ENCODE data around the gene FASTKD1.
A peak's percentile ranks its signal among the peaks of the same experiment; 100 is the strongest.

The FASTKD1 gene

DNA sequence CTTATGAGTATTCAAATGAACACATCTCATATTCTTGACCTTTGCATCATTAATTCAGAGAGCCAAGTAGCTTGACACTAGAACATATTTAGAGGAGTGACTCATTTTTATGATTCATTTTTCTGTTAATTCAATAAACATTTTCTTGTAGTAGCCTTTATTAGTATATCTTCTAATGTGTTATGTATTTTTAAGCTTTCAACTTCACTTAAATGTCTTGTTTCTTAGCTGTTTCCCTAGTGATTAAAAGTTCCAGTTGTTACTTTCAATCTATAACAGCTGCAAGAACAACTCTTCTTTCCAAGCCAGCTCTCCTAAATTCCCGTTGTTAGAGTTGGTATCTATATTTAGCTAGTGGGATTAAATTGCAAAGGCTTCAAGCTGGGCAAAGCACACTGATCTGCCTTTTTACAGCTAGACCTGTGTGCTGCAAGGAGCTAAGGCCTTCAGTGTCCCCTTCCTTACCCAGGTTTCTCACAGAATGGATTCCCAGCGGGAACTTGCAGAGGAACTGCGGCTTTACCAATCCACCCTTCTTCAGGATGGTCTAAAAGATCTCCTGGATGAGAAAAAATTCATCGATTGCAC lies 64.3 kb downstream of the FASTKD1 start, which contains the start of gene KLHL41:
Gene KLHL41 (plus strand): TSS at position 405 of the 588 bp plus-strand sequence. CDS start 77 bp downstream, at position 482.
- DNase-seq: no peak
- CTCF ChIA-PET: no interaction called here
- H3K36me3 Mint-ChIP-seq: no peaks in the 10 kb centered on the region
- no peaks in the 10 kb centered on the region for H3K27me3 Mint-ChIP-seq
- no peaks in the 10 kb centered on the region for H3K4me1 Mint-ChIP-seq
- no peaks in the 10 kb centered on the region for H3K9me3 Mint-ChIP-seq
- H3K4me3 Mint-ChIP-seq: no peak within 1 kb of the TSS
- no peak within 1 kb of the TSS for H3K27ac Mint-ChIP-seq

- H3K27me3 Mint-ChIP-seq: no peaks in the 10 kb centered on the region
- no peak overlapping the region for H3K27ac Mint-ChIP-seq
- no peaks in the 10 kb centered on the region for H3K9me3 Mint-ChIP-seq
- no peak for DNase-seq
- no peak overlapping the region for H3K4me3 Mint-ChIP-seq
- CTCF ChIA-PET: interaction anchor here (1.5 kb wide), 1 partner anchor 39 kb away, joined by 3 read pairs; no protein-coding TSS in a partner anchor
- H3K36me3 Mint-ChIP-seq: no peaks in the 10 kb centered on the region
- H3K4me1 Mint-ChIP-seq: no peaks in the 10 kb centered on the region
Measured at GRCh38 chr2:169507698-169508097, 66.0 kb downstream of the FASTKD1 start.

GRCh38 chr2:169504651-169505050 lies 69.0 kb downstream of the FASTKD1 start:
- CTCF ChIA-PET: no interaction called here

DNA sequence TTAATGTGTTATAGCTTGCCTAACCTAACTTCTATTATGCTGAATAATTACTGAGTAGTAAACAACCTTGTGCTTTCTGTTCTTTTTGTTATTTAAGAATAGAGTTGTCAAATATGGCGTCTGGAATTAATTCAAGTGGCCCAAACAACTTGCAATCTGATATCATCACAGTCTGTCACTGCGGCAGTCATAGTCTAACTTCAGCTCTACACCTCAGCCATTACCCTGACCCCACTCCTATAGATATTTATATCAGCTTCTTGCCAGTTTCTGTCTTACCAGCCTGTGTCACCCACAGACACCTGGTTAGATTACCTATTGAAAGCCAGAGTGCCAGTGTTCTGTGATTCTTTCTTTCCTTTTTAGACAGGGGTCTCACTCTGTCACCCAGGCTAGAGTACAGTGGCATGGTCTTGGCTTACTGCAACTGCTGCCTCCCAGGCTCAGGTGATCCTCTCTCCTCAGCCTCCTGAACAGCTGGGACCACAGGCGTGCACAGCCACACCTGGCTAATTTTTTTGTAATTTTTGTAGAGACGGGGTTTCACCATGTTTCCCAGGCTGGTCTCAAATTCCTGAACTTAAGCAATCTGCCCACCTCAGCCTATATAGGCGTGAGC lies 78.2 kb downstream of the FASTKD1 start:
- H3K27me3 Mint-ChIP-seq: no peaks in the 10 kb centered on the region
- H3K27ac Mint-ChIP-seq: no peak overlapping the region
- H3K9me3 Mint-ChIP-seq: no peaks in the 10 kb centered on the region
- CTCF ChIA-PET: no interaction called here
- H3K4me3 Mint-ChIP-seq: no peak overlapping the region
- no peaks in the 10 kb centered on the region for H3K36me3 Mint-ChIP-seq
- no peak for DNase-seq
- no peaks in the 10 kb centered on the region for H3K4me1 Mint-ChIP-seq

More at GRCh38 chr2:169504651-169505050, 69.0 kb downstream of the FASTKD1 start:
- no peaks in the 10 kb centered on the region for H3K36me3 Mint-ChIP-seq
- H3K9me3 Mint-ChIP-seq: no peaks in the 10 kb centered on the region
- no peaks in the 10 kb centered on the region for H3K27me3 Mint-ChIP-seq
- H3K4me3 Mint-ChIP-seq: no peak overlapping the region
- H3K4me1 Mint-ChIP-seq: no peaks in the 10 kb centered on the region
- DNase-seq: no peak
- no peak overlapping the region for H3K27ac Mint-ChIP-seq

DNA sequence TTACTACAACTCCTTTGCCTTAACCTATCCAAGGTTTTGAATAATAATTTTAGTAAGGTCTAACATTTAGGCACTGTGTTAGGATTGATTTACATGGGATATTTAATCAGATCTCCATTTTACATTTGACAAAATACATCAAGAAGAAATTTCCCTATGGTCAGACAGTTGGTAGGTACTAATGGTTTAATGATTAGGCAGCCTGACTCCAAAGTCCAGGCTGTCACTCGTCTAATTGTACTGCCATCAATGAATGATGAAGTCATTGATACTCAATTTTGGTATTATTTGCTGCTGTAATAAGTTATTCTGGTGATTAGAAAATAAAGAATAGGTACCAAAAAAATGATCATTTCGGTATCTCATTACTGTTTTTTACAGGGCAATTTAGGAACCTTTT lies 80.3 kb downstream of the FASTKD1 start:
- H3K4me3 Mint-ChIP-seq: no peak overlapping the region
- CTCF ChIA-PET: no interaction called here
- no peak overlapping the region for H3K27ac Mint-ChIP-seq
- H3K4me1 Mint-ChIP-seq: no peaks in the 10 kb centered on the region
- H3K9me3 Mint-ChIP-seq: no peaks in the 10 kb centered on the region
- no peaks in the 10 kb centered on the region for H3K27me3 Mint-ChIP-seq
- DNase-seq: no peak
- H3K36me3 Mint-ChIP-seq: no peaks in the 10 kb centered on the region

DNA sequence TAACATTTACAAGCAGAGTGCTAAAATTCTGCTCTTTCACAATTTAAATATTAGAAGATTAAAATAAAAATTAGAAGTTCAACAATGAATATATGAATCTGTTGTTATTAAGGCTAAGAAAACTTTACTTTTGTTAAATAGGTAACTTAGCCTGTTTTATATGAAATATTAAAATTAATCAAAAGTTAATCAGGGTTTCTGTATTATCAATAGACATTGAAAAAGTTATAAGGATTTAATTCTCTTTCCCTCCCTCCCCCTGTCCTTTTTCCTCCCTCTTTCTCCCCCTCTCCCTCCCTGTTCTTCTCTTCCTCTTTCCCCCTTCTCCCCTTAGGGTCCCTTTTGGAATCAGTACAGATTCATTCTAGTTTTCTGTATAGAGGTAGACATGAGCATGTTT lies 82.3 kb downstream of the FASTKD1 start:
- Mint-ChIP-seq H3K4me1 (no peaks in the 10 kb centered on the region), H3K27ac (no peak overlapping the region), H3K27me3 (no peaks in the 10 kb centered on the region), H3K36me3 (no peaks in the 10 kb centered on the region), H3K4me3 (no peak overlapping the region), H3K9me3 (no peaks in the 10 kb centered on the region)
- no peak for DNase-seq
- CTCF ChIA-PET: no interaction called here

- Mint-ChIP-seq H3K9me3 (no peaks in the 10 kb centered on the region), H3K4me1 (no peaks in the 10 kb centered on the region), H3K36me3 (no peaks in the 10 kb centered on the region), H3K27ac (no peak overlapping the region), H3K27me3 (no peaks in the 10 kb centered on the region), H3K4me3 (no peak overlapping the region)
- DNase-seq: no peak
- CTCF ChIA-PET: no interaction called here
Measured at GRCh38 chr2:169490834-169491233, 82.8 kb downstream of the FASTKD1 start.

DNA sequence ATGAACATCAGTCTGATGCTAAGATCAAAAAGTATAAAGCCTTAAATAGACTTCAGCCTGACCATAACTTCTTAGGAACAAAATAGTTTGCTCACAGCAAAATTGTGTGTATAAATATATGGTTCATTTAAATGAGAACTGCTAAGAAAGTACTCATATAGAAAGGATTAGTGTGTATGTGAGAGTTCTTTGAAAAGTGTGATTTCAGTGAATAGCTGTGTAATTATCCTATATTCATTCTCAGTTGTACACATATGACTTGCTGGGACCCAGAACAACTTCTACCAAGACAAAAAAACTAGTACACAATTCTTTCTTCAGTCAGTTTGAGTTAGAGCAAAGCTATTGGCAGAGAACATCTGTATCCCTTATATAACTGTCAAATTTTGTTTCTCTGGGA lies 87.2 kb downstream of the FASTKD1 start:
- CTCF ChIA-PET: no interaction called here
- Mint-ChIP-seq H3K9me3 (no peaks in the 10 kb centered on the region), H3K36me3 (no peaks in the 10 kb centered on the region), H3K4me3 (no peak overlapping the region), H3K27me3 (no peaks in the 10 kb centered on the region), H3K27ac (no peak overlapping the region), H3K4me1 (no peaks in the 10 kb centered on the region)
- DNase-seq: no peak

DNA sequence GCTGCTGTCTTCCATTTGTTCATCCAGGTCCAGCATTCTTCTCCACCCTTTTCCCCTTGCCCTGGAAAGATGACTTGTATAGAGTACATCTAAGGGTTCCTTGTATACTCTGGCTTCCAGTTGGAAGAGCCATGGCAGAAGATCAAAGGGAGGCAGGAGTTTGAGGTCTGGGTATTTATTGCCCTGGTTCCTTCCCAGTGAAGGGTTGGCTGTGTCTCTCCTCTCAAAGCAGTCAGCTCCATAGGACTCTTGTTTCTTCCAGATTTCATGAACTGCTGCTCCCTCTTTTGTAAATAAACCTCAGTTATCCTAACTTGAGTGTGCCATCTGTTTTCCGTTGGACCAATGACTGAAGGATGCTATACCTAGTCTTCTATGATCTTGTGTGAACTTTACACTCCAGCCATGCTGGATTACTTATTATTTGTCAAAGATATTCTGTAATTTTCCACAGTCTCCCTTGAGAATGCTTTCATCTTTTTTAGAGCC lies 88.0 kb downstream of the FASTKD1 start:
- Mint-ChIP-seq H3K27me3 (no peaks in the 10 kb centered on the region), H3K4me3 (no peak overlapping the region), H3K4me1 (no peaks in the 10 kb centered on the region), H3K9me3 (no peaks in the 10 kb centered on the region), H3K27ac (no peak overlapping the region), H3K36me3 (no peaks in the 10 kb centered on the region)
- DNase-seq: no peak
- CTCF ChIA-PET: no interaction called here

DNA sequence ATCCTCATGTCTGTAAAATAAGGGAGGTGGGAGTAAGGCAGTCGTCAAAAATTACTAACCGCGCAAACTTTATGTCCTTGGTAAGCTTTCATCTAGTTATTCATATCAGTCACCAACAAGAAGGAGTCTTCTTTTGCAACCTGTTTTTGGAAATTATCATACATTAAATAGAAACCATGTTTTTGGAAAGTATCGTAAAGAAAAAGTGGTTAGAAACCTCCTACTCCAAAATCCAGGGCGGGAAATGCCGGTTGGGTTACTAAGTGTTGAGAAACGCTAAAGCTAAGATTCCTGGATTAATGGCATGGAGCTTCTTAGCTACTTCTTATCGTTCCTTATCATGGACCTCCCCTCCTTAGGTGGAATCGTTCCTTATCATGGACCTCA lies 93.6 kb downstream of the FASTKD1 start:
- Mint-ChIP-seq H3K9me3 (no peaks in the 10 kb centered on the region), H3K36me3 (no peaks in the 10 kb centered on the region), H3K27ac (no peak overlapping the region), H3K27me3 (no peaks in the 10 kb centered on the region), H3K4me3 (peak overlapping the region; percentile 83), H3K4me1 (peaks cover 11% of the 10 kb centered on the region)
- CTCF ChIA-PET: interaction anchor here (0.8 to 1.5 kb wide), 2 partner anchors 9 kb away, joined by 3 to 7 read pairs; no protein-coding TSS in a partner anchor
- DNase-seq: no peak
